Measurements from ENCODE around the gene MEGF9.
A peak's percentile ranks its signal among the peaks of the same experiment; 100 is the strongest.

MEGF9 gene

DNA sequence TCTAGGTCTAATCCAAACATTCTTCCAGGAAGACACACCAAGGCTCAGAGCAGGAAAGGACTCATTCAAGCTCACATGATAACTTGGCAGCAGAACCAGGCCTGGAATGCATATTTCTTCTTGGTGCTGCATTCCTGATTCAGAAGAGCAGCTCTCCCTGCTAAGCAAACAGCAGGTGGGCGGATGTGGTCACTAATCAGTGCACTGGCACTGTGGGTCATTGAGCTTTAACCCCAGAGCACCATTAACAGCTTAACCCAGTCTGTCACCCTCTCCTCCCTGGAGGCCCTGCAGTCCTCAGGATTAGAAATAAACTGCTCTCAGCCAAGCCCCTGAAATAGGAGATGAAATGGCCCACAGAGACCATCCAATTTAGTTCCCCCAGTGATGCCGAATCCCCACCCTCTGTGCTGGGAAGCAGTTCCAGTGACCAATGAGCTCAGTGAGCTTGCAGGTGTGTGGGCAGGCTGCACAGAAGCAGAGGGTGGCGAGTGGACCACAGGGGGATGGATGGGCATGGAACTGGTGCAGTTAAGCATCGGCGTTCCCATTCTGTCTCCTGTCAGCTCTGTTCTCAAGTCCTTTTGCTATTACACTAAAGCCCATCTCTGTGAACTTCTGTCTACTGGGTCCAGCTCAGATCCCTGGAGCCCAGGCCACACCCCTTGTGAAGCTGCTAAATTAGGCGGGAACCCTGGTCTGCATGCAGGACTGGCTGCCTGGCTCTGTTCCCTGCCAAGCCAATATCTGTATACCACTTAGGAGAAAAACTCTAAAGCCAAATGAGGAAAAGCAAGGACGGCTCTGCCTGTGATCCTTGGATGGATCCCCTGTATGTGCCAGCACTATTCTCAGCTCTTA lies 16.6 kb upstream of the MEGF9 start:
- DNase-seq = no peak

DNA sequence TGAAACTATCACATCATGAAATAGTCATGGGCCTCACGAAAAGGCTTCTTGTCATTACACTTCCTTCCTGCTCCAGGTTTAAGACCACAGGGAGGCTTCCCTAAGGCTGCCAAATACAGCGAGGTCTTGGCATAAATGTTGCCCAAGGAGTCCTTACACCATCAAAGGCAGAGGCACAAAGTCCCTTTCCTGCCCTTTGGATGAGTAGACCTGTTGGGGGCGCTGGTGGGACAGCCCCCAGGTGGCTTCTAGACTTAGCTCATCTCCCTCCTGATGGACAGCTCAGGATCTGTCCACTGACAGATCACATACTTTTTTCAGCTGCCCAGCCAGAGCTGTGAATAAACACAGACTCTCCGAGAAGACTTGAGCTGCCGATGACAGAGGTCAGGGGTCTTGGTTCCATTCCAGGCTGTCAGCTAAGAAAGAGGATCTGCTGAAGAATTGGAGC lies 15.5 kb upstream of the MEGF9 start:
- no peak for DNase-seq

DNA sequence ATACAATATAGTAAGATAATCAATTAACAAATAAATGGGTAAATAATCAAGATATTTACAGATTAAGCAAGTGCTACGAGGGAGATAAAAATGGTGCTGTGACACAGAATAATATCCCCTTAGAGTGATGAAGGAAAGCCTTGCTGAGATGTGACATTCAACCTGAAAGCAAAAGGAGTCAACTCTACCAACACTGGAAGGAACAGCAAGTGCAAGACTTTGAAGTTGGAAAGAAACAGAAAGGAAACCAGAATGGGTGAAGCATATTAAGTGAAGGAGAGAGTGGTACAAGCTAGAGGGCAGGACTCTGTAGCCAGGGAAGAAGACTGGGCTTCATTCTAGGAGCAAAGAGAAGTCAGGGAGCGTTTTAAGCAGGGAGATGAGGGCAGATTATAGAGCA lies 12.2 kb upstream of the MEGF9 start:
- no peak for DNase-seq

DNA sequence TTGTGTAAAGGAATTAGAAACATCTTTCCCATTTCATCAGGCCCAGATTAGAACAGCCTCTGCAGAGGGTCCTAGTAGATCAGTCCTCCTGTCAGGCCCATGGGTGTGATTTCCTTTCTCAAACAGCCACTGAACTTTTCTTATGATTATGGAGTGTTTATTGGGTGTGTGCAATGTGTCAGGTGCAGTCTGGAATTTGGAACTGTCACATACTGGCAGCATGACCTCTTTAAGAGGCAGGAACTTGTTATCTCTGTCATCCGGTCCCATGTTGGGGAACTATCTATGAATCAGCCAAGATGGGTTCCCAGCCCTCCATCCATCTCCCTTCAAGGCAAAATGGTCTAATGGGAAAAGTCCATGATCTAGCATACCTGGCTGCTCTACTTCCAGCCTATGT lies 11.6 kb upstream of the MEGF9 start:
- DNase-seq = no peak

DNA sequence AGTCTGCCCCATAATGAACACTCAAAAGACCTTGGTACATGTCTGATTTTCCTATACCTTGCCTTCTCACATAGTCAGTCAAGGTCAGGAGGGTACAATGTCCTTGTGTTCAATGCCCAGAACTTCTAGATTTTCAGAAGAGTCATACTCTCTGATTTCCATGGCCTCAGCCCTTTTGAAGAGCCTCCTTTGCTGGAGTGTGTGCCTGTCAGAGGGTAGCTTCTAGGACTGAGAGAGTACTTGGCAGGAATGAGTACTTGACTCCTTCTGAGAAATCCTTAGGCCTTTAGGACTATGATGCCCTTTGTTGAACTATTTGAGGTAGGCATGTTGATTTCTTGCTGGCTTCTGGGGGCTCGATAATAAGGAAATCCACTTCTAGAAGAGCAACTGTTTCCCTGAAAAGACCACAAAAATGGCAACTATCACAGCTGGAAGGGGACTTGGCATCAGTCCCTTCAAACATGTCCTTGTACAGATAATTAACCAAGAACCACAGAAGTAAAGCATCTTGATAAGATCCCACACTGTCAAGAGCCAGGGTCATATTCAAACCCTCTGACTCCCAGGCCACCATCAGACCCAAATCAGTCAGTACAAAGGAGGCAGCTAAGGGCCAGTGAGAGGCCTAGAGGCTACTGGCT lies 10.6 kb upstream of the MEGF9 start:
- no peak for DNase-seq

DNA sequence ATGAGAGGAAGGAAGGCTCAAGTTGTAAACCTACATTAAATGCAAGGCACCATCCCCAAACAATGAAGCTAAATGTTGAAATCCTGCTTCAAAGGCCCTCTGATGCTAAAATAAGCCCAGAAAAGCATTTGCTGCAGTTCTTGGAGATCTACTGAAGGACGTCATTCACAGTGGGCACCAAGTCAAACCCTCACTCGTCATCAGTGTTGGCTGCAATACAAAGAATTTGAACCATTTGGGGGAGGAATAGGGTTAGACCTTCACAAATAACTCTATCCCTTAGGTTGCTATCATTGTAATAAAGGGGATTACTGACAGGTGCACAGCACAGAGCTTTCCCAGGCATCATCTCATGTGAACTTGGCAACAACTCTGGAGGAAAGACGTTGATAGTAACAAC lies 9.3 kb upstream of the MEGF9 start:
- no peak for DNase-seq

DNA sequence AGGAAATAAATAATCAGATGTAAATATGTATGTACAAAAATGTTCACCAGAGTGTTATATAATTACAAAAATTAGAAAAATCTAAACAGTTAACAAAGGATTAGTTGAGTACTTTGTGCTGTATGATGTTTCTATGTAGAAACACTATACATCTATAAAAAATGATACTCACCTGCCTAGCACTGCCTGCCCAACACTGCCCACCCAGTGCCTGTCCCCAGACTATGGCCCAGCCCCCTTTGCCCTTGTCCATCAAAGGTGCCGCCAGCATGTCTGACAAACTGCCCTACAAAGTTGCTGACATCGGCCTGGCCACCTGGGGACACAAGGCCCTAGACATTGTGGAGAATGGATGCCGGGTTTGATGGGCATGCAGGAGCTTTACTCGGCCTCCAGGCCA lies 6.1 kb upstream of the MEGF9 start:
- DNase-seq = no peak

DNA sequence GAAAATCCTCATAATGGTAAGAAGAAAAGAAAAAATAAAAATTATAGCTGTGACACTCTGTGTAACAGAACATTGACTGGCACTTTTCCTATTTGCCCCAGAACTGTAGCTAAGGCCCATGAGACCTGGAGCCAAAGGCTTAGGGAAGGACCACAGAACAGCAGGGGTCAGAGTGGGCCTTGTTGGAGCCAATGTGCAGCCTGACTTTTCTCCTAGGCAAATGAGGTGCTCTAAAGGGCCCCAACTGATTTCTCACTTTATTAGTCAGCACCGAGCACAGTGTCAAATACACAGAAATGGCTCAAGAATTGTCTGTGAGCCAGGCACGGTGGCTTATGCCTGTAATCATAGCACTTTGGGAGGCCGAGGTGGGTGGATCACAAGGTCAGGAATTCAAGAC lies 4.0 kb upstream of the MEGF9 start:
- DNase-seq = no peak

DNA sequence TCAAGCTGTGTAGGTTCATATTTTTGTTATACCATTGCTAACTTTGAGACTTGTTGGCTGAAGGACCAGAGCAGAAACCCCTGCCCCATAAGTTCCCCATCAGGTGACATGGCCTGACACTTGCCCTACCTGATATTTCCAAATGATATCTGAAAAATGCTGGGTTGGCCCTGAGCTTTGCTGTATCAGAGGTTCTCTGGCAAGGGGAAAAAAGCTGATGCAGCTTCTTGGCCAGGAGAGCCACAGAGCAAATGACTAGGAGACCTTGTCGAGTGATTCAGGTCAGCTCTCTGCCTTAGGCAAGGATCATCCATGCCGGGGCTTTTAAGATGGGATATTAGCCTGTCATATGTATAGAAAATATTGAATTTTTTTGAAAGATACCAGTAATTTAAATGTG lies 2.9 kb upstream of the MEGF9 start:
- no peak for DNase-seq

DNA sequence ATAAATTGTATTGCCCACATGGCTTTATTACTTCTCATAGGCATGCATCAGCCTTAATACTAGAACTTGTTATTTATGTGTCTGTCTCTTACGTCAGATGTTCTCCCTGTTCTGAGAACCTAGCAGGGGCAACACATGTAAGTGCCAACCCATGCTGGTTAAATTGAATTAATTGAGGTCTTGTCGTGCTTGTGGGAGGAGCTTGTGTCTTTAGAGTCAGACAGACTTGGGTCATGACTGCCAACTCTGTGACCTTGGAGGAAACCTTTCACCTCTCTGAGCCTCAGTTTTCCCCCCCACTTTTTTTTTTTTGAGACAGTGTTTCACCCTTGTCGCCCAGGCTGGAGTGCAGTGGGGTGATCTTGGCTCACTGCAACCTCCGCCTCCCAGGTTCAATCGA lies 2.2 kb upstream of the MEGF9 start:
- no peak for DNase-seq

DNA sequence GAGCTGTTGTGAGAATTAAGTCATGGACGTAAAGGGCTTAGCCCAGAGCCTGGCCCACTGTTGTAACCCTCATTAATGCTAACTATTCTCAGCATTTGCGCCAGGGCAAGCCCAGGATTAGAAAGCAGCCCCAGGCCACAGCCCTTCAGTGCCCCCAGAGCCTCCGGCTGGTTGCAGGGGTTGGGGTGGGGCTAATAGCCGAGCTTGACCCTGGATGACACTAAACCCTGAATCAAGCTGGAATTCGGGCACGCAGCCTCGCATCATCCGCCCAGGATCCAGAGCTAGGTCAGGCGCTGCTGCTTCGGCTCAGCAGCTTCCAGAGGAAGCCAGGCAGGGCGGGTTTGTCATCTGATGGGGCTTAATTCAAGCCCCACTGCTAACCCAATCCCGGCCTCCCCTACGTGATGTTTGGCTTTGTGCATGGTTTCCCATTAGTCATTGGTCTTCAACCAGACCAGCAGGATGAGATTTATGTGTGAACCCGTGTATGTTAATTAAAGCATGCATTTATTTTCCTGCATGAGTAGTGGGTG lies 1.2 kb upstream of the MEGF9 start:
- DNase-seq = no peak

DNA sequence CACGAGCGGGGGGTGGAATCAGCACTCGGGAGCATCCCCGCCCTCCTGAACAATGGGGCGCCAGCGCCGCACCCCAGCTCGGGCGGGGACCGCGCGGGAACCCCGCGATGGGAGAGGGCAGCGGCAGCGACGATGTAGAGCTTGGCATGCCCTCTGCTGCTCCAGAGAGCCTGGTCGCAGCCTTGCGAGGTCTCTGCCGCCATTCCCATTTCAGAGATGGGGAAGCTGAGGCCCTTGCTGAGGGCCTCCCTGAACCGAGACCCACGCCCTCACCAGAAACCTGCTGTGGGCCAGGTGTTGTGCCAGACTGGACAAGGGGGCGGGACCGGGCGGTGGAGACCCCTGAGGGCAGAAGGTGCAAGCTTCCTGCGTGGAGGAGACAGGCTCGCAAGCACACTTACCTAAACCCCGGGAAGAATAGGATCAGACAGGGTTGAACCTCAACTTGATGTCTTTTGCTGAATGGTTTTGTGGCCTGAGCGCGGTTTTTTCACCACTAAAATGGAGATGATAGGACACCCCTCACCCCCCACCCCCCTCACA lies 647 bp upstream of the MEGF9 start:
- DNase-seq = no peak

DNA sequence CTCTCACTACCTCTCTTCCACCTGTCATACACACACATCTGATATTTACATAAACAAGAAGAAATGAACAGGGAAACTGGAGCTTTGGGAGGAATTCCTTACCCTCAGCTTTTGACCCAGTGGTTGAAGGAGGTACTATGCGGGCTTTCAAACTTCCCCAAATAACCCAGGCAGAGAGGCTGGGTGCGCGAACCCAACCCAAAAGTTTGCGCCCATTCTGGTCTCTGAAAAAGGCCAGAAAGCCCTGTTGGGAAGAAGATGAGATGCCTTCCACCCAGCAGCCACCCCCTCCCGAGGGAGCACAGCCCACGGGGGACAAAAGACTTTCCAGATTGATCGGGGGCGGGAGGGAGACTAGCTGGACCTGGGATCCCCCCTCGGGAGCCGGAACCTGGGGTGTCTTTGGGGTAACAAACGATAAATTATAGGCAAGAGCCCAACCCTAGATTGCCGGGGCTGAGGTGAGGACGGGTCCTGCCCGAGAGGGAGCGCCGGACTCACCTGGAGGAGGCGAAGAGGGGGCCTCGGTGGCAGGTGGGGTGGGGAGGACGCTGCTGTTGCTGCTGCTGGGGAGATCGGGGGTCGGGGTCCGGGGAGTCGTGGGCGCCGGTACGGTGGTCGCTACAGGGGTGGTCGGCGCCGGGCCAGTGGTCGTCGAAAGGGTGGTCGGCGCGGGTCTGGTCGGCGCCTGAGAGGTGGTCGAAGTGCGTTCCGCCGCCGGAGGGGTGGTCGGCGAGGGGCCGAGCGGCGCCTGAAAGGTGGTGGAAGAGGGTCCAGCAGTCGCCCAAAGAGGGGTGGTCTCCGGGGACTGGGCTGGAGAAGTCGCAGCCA lies 798 bp downstream of the MEGF9 start:
- DNase-seq = peak; percentile 3

DNA sequence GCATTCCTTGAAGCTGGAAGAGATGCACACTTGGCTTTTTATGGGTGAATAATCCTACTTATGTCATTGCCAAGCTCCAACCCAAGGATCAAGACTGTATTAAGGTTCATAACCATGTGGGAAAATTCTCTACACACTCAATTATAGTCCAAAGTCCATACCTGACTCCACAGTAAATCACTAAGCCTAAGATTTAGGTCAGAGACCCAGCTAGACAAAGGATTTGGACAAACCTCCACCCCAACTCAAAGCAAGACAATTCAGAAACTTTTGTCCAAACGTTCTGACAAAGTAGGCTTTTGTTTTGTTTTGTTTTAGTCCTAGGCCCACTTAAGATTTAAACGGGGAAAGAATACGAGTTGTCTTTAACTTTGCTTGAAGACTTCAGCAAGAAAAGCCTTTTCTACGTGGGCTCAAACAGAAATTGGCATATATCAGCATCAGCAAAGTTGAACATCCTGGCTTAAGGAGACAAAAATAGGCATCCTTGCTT lies 1.7 kb downstream of the MEGF9 start:
- no peak for DNase-seq

DNA sequence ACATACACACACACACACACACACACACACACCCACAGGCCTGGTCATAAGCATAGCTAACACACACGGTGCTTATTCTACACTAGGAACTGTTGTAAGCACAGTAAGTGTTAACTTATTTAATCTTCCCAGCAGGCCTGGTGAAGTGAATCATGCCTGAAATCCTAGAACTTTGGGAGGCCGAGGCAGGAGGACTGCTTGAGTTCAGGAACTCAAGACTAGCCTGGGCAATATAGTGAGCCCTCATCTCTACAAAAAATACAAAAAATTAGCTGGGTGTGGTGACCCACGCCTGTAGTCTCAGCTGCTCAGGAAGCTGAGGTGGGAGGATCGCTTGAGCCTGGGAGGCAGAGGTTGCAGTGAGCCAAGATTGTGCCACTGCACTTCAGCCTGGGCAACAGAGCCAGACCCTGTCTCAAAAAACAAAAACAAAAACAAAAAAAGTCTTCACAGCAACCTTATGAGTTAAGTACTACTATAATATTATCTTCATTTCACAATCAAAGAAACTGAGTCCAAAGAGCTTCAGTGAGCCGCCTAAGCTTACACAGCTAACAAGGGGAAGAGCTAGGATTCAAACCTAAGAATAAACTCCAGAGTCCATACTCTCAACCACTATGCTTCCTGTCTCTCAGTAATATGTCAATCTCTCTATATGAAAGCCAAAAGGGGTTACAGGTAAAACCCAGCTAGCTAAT lies 2.3 kb downstream of the MEGF9 start:
- peak; percentile 5 for DNase-seq

DNA sequence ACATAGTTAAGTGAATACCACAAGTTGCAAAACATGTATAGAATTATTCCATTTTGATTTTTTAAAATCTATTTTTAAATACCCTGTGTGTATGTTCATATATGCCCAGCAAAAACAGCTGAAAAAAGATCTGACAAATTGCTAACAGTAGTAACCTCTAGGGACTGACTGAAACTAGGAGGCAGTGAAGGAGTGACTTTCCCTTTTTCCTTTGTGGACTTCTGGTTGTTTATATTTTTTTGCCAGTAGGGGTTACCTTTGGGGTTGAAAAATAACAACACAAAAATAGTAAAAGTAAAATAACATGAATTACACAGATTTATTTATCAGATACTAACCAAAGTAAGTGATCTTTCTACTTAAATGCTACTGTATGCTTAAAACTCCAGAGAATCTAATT lies 2.9 kb downstream of the MEGF9 start:
- DNase-seq = no peak

DNA sequence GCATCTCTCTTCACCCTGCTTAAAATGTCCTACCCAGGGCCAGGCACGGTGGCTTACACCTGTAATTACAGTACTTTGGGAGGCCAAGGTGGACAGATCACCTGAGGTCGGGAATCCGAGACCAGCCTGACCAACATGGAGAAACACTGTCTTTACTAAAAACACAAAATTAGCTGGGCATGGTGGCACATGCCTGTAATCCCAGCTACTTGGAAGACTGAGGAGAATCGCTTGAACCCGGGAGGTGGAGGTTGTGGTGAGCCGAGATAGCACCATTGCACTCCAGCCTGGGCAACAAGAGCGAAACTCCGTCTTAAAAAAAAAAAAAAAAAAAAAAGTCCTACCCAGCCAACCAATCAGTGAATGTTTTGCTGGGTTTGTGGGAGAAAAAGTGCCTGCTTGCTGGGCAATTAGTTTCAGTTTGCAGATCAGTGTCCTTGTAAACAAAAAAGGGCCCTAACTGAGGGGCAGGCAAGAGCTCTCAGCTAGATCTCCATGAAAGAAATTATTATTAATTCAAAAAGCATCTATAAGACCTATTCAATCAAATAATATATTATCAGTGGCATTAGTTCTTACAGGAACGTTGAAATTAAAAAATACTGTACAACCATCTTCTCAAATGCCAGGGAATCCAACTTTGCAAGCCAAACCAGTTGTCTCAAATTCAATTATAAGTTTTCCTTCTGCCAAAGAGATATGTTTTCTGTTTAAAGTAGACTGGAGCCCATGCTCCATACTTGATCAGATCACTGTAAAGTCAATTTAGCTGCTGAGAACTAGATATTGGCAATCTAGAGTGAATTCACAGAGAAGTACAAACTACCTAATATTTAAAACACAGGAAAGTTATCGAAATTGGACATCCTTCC lies 3.9 kb downstream of the MEGF9 start:
- DNase-seq = peak; percentile 13

DNA sequence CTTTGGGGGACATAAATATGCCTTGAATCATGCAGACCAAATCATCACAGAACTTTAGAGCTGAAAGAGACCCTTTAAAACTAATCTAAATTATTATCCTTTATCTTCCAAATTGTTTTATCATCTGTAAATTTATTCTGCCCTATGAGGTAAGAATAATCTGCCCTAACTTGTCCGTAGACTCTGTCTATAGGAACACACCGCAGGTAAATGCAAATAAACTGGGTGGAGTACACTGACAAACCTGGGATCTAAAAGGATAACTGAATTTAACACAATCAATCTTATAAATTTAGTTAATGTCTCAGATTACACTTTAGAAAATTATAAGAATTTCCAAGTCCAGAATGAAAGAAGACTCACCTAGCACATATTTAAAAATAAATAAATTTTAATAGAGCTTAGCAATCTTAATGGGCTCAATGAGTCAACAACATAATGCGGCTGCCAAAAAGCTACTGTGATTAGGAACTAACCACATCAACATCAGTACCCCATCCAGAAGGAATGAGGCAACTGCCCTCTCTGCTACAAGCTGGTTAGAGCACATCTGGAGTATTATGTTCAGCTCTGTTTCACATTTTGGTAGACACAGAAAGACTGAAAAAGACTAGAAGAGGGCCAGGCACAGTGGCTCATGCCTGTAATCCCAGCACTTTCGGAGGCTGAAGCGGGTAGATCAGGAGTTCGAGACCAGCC lies 5.6 kb downstream of the MEGF9 start:
- DNase-seq = no peak

DNA sequence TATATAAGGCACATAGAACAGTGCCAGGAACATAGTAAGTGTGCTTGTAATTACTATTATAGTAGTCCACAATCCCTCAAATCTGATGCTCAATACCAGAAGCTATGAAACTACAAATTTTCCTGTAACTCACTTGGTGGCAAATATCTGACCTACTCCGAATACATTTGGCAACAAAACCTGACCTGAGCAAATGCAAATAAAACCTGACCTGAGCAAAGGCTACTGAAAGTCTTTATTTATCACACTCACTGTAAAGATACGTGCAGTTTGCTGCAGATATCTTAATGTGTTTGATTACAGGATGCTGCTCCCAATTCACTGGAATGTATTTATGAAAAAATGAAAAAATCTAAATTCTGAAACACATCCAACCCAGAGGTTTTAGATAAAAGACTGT lies 7.1 kb downstream of the MEGF9 start:
- DNase-seq = no peak

DNA sequence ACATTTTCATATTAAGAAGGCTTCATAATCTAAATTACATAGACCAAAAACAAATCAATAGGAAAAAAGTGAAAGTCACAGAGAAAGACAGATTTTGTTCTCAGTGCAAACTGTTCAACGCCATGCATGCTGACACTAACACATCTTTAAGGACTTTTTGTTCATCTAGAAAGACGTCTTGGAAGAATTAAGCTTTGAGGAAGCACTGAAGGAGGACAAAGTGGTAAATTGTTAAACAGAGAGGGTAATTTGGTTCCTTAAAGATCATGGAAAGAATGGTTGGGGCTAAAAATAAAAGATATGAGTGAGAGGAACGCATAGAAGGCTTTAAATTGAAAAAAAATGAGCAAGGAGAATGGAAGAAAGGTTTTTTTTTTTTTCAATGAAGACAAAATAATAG lies 9.1 kb downstream of the MEGF9 start:
- no peak for DNase-seq

DNA sequence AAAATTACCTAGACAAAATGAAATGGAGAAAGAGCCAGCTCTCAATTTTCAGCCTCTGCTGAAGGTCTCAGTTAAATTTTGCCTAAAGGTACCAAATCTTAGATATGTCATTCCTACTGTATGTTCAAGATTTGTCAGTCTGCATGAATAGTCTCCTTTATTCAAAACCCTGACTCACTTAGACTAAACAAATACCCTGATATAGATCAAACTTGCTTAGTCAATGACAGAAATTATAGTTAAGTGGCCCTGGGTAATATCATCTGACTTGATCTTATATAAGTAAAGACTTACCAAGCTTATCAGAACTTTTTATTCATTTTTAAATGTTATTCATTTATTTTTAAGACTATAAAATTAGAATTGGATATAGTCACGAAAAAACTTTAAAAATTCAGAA lies 12.2 kb downstream of the MEGF9 start:
- DNase-seq = no peak
